Activated CD4-positive, CD25-positive, alpha-beta regulatory T cell treated with anti-CD3 and anti-CD28 coated beads, Interleukin-2, amount 50 U/mL, for 72 hours (primary cell): ENCODE data around the gene SLC6A15.

Experiments used
- DNase-seq: peaks from one replicate; pipeline ENCODE4 v3.0.0; 2021

Gene SLC6A15

DNA sequence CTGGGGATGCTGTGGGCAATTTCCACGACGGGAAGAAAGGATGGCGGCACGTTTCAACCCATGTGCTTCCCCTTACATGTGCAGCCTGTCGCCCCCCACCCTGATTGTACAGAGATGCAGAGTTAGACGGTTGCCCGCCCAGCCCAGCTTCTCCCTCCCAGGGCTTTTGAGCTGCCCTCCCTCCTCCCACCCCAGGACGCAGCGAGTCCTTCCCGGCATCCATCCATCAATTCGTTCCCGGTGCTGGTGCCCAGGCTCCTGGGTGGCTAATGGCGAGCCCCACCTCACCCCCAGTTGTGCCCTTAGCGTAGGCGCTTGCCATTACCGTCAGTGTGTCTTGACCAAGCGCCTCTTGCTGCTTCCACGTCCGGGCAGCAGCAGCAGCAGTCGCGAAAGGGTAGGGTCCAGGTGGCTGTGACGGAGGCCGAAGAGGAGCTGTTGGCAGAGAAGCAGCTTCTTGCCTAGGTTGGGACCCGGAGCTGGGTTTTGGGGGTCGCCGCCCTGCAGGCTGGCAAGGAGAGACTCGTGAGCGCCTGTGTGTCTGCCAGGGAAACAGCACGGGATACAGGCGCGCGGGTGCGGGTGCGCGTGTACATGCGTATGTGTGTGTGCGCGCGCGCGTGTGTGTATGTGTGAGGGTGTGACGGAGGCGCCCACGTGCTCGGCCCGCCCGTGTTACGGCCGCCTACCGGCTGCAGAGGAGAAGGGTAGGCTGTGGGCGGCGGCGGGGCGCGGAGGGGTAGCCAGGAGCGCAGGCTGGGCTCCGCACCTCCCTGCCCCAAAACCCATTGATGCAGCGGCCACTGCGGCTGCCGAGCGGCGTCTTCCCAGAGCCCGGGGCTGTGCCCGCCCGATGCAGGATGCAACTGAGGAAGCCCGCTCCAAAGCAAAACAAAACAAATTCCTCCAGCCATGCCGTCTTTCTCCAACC is at the start of gene SLC6A15:
SLC6A15 (minus strand) TSS at position 602 of the 931 bp plus-strand sequence. CDS start 20,679 bp downstream, outside the sequence.
- no peak for DNase-seq

DNA sequence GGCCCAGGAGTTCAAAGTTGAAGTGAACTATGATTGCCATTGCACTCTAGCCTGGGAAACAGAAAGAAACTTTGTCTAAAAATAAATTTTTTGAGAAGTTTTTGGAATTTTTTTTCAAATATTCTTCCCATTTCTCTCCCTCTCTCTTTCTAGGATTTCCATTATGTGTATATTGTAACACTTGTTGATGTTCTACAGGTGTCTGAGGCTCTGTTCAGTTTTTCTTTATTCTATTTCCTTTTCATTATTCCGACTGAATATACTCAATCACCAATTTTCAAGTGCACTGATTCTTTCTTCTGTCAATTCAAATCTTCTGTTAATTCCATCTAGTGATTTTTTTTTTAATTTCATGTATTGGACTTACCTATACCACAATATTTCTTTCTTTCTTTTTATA is 48.3 kb upstream of the SLC6A15 start:
- DNase-seq = no peak

DNA sequence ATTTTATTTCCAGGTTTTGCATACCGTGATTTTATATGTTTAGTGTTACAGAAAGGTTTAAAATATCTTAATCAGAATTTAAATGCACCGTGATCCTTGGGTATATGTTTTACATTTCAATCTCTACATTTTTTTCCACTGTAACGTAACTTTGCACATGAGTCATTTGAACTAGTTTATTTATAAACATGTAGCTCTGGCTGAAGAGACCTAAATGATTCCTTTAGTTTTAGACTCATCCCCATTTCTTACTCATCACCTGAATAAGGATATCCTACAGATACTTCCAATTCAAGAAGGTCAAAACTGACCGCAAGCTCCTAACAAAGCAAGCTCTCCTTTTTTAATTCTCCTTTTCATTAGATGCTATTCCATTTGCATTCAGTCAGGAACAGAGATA is 42.7 kb upstream of the SLC6A15 start:
- no peak for DNase-seq

DNA sequence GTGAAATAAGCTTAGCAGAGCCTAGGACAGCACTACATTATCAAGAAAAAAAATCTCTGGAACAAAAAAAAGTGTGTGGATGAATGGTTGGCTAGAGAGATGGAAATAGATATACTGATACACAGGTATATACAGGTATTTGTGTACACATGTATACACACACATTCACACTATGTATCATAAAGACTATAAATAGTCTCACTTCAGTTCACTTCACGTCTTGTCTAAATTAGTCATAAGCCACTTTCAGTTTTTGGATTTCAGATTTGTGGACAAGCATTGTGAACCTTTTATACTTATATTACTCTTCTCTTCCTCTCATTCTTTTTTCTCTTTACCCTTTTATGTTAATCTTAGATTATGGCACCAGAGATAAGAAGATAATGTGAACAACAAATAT is 41.8 kb upstream of the SLC6A15 start:
- no peak for DNase-seq

DNA sequence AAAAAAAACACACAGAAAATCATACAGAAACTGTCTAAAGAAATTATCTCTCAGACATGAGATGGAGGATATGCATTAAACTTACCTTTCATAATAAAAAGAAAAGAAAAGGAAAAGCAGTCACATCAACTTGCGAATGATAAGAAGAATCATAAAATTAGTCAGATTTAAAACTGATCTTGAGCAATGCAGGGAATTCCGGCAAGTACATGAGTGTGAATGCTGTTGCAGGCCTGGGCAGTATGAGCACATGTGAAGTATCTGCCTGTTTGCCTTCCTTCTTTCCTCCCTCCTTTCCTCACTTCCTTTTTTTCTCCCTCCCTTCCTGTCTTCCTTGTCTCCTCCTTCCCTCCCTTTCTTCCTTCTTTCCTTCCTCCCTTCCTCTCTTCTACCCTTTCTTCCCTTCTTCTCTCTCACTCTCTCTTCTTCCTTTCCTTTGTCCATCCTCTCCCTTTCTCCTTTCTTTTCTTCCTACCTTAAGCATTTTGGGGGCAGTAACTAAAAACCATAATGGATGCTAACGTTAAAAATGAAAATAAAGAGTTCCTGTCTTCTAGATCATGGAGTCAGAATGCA is 38.5 kb upstream of the SLC6A15 start:
- DNase-seq = no peak

DNA sequence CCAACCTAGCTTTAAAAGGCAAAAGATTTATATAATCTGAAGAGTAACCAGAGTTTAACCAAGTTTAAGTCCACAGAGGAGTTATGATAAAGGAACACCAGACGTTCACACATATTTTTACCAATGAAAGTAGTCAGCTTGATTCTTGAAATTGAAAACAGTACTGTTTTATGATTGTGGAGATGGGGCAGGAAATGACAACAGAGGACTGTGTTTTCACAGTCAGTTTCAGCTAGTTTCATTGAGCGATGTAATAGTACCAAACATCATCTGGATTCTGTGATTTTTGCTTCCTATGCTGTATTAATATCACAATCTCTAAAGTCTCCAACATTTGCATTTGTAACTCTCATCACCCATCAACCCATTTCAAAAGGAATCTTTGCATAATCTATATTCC is 34.2 kb upstream of the SLC6A15 start:
- DNase-seq = no peak

DNA sequence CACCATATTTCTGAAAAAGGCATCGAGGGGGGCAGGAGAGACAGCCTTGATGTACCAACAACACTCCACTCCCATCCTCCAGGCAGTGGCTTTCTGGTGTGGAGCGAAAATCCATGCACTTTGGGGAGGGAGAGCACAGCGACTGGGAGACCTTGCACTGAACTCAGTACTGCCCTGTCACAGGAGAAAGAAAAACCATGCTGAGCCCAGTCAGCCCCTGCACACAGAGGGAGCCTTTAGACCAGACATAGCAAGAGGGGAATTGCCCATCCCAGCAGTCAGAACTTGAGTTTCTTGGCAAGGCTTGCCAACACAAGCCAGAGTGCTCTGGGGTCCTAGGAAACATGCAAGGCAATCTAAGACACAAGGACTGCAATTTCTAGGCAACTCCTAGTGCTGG is 24.8 kb upstream of the SLC6A15 start:
- DNase-seq = no peak

DNA sequence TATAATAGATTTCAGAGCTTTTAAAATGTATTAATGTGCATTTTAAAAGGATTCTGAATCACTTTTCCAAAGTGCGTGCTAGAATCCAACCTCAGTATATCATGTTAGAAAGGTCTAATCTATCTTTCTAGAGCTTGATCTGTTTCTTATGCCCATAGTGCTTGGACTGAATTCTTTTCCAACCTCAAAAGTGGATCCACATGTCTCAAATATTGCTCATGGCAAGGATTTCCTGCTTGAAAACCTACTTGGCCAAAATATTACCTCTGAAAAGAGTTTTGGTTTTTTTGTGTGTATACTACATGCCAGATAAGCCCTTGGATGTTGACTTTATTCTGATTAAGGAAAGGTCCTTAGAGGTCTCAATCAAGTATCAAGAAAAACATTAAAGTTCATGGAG is 16.9 kb upstream of the SLC6A15 start:
- DNase-seq = no peak

DNA sequence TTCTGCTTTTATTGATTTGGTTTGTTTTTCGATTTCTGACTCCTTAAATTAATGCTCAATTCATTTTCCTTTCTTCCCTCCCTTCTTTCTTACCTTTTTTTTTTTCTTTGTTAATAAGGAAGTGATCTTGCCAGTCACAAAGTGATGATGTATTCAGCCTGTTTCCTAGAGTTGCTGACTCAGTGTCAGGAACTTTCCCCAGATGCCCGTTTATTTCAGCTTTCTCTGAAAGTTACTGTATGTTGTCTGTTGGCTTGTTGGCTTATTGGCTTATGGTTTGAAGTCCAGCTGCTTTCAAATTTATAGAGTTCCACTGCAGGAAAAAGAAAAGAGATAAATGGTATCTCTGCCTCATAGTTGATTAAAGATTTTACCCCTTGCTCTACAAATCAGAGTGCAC is 12.4 kb upstream of the SLC6A15 start:
- DNase-seq = no peak

DNA sequence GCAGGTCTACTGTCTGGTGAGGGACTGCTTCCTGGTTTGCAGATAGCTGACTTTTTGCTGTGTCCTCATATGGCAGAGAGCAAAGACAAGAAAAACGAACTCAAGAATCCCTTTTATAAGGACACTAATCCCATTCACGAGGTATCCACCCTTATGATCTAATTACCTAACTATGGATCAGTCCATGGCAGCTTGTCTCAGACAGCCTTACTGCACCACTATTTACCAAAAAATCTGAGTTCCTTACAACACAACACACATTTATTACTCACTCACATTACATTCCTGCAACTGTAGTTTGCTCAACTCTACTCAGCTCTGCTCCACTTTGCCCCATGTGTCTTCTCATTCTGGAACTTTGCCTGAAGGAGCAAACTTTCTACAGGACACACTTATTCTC is 10.1 kb upstream of the SLC6A15 start:
- DNase-seq = no peak

DNA sequence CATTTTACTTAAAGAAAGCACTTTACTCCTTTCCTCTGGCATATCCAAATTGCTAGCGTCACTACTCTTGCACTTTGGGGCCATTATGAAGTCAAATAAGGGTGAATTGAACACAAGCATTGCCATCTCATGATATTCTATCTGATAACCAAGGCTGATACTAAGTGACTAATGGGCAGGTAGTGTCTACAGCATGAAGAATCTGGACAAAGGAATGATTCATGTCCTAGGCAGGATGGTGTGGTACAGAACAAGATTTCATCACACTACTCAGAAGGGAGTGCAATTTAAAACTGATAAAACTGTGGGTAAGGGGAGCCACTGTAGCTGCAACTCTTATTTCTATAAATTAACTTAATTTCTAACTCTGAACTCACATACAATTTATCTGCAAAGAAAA is 7.7 kb upstream of the SLC6A15 start:
- DNase-seq = no peak

DNA sequence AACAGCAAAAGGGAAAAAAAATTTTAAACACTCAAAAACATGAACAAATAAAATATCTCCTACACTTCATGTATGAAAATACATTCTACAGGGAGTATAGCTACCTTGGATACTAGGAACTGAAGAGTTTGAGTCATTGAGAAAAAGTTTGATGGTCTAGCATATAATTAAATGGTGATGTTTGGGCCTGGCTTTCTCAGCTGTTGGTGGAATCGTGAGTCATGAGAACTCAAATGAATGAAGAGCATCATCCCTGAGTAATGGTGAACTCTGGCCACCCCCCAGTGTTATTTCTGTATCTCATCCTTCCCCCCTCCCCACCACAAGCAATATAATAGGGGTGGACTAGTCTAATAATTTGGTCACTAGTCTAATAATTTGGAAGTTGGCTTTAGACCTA is 6.7 kb upstream of the SLC6A15 start:
- DNase-seq = no peak

DNA sequence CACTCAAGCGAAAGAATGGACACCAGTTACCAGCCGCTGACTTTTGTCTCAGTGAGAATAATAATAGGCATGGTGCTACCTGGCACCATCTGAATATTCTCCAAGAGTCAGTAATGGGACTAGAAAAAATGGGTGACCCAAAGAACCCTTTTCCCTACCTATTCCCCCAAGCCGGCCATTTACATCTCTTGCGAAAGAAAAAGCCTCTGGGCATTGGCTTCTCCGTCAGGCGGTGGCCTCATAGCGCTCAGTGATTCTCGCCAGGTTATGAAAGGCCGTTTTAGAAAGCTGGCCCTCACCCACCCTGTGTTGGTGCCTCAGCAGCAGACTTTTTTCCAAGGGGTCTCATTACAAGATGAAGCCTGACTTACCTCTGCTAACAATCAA is 523 bp upstream of the SLC6A15 start:
- no peak for DNase-seq

DNA sequence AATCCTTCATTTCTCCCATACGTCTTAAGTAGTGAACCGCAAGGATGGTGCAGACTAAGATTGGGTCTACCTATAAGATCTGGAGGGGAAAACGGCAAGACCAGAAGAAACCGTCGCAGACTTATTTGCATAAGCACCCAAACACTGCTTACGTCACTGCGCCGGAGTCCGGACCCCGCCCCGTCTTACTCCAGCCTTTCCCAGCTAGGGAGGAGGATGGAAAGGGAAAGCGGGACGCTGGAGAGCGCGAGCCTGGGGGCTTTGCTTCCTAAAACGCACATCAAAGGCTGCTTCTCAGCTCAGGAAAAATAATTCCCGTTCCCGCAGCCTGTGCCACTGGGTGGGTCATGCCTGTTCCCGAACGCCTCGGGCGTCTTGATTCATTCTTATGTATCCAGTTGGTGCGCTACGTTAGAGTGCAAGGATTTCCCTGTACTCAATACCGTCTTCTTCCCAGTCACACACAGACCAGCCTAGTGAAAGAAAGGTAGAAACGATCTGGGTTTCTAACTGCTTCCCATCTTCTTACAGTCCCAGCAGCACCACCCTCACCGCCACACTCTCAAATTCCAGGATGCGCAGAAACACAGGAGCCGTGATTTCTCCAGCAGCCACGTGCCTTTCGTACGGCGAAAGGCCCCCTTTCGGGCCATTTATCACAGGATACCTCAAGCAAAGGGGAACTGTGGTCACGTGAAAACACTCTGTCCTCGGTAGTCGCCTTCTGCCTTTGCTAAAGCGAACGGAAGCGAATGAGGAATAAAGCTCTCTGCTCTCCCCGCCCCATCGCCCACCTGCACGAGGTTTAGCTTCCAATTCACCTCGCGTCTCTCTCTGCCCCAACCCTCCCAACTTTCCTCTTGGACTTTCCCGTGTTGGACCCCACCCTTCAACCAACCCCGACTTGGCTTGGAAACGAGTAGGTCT is 1.1 kb downstream of the SLC6A15 start:
- no peak for DNase-seq

DNA sequence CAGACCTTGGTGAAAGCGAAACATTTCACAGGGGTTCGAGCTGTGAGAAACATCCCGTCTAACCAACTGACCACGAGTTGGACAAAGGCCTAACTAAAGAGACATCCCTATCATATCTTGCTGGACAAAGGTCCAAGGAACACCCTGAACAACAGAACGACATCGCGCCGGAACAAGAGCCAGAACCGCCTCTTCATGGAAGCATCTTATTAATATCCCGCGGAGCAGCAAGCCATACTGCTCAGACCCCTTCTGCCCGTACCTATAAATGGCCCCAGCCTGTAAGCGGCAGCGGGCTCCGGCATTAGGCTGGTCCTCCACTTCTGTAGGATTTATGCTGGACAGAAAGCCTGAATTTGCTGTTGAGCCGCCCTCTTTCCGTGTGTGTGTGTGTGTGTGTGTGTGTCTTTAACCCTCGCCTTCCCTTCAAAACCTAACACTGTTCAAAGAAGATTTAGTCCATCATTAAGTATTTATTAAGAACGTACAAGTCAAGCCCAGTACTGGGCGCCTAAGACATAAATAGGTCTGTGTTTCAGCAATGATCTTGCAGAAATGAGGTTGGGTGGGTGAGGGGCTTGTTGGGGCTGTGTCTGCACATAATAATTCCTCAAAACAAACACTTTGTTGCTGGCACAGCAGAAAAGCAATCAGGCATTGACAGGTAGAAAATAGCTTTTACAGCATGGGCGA is 1.9 kb downstream of the SLC6A15 start:
- no peak for DNase-seq

DNA sequence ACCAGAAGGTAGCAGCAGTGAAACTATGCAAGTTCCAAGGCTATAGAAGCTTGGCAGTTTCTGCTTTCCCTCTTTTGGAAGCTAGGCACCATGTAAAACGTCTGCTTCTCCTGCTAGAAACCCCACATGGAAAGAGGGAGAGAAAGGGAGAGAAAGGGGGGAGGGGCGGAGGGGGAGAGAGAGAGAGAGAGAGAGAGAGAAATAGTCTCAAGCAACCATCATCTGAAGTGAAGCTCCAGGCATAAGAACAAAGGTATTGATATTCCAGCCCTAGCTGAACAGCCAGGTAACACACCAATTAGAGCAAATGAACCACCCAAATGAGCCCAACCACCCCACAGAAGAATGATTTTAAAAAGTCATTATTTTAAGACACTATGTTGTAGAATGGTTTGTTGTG is 8.5 kb downstream of the SLC6A15 start:
- no peak for DNase-seq

DNA sequence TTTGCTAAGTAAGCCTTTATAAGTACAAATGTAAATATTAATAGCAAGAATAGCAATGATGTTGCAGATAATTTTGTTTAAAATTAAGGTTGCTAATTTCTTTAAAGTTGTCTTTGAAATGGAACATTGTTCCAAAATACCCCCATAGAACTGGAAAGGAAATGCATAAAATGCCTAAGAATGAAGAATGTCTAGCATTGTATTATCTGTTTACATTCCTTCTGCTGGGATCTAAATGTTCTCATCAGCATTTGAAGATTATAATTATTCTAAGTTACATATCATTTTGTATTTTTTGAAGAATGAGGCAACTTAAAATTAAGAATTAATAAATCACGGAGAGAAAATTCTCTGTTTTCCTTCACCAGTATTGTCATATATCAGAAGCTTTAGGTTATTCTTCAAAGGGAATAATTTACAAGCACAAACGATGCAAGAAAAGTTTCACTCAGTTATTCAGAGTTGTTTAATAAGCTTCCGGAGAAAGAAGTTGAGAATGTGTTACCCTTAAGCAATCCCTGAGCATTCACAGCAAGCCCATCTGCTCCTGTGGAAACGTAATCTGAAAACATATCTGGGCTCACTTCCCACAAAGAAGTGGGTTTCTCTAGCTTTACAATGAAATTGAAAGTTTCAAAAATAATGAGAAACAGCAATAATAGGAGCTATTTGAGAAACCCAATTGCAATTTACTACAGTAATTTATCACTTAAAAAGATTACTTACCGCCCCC is 21.3 kb downstream of the SLC6A15 start:
- DNase-seq = no peak

DNA sequence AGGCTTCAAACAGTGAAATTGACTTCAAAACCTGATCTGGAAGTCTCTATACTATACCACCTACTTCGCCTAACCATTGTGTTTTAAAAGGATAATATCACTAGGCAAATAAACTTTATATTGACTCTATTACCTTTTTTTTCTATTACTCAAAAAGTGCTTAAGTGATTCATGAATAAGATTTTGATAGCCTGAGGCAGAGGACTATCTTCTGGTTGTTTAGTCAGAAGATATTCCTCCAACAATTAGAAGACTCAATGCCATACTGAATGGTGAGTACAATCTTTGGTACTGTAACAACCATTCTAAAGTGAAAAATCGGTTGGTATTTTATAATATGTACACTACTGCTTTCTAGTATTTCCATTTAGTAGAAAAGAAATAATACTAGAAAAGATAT is 22.8 kb downstream of the SLC6A15 start:
- no peak for DNase-seq

DNA sequence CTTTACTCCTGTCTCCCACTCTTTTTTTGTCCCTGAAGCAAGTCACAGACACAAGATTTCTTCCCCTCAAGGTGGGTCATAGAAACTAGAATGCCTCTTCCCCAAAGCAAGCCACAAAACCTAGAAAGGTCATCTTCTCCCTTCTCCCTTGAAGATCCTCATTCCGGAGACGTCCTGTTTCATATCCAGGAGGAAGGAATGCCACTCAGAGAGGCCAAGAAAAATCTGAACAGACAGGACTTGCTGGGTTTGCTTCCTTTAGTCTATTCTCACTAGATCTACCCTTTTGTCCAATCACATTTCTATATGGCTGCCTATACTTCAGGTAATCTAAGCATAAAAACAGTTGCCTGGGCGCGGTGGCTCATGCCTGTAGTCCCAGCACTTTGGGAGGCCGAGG is 23.7 kb downstream of the SLC6A15 start:
- DNase-seq = no peak

DNA sequence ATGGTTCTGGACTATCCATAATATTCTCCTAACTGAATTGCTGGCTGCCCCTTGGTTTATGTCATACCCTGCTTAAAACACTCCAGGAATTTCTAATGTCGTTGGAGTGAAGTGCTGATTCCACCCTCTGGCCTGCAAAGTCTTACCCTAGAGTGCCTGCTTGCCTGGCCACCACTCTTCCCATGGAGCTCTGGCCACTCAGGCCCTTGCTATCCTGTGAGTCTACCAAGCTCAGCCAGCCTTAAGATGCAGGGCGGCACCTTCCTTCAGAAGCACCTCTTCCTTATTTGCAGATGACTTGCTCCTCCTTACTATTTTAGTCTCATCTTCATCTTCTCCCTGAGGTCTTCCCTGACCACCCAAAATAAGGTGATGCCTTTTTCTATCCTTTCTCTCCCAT is 35.3 kb downstream of the SLC6A15 start:
- no peak for DNase-seq

DNA sequence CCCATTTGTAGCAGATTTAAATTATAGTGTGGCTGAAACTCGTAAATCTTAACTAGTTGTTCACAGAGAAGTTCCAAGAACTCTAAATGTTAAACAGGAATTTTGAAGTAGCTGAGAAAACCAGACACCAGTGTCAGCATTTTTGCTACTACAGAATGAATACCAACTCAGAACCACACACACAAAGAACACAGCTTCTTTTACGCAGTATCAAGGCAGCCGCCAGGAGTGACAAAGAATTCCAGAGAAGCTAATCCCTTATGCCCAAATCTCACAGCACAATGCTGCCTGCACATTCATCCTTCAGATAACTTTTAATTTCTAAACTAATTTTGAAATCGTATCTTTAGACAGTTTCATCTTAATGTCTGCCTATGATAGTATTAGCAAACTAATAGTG is 37.4 kb downstream of the SLC6A15 start:
- no peak for DNase-seq

DNA sequence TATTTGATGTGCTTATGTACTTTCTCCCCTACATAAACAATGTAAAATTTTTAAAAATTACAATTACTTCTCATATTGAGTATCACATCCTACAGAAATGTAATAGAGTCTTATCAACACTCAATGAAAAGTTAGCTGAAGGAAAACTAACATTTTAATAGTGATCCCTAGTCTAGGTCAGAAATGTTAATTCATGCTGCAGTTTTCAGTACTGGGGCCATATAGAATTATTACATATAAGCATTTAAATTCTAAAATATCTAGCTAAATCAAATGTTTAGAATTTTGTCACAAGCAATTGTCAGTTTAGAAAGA is 37.8 kb downstream of the SLC6A15 start:
- no peak for DNase-seq
